HEK293 (cell line): Measurements from ENCODE around the gene KANTR.

Experiments used
- CTCF ChIA-PET: fragments of 350-600 bp; formaldehyde crosslinking; extraction: SDS; loops from one replicate; lab custom pipeline; 2021; ENCODE audit warnings: antibody characterized with exemption; lab: Yijun Ruan, JAX
- POLR2A ChIA-PET: fragments of 300-600 bp; formaldehyde crosslinking; extraction: SDS; loops from one replicate; lab custom pipeline; 2020; ENCODE audit warnings: antibody characterized with exemption, inconsistent platforms; lab: Yijun Ruan, JAX
- H3K27ac ChIP-seq: fragments of 200-500 bp; sonication (Bioruptor generic); 2 replicates; pipeline ENCODE4 v1.5.1; 2014; ENCODE audit warnings: low read depth, low read length, control low read depth, inconsistent platforms; ENCODE audit errors: extremely low read depth
- H3K36me3 ChIP-seq, 2 experiments: fragments of 200-500 bp in 1 of 2; sonication (Bioruptor generic) in 1 of 2; 1 replicate in 1 of 2; 2 replicates in 1 of 2; pipeline ENCODE4 v1.5.1; 2014 to 2017; ENCODE audit warnings: inconsistent platforms in 2 of 2, low read length in 2 of 2; ENCODE audit not compliant: control insufficient read depth in 2 of 2, insufficient read depth in 1 of 2
- H3K4me1 ChIP-seq: fragments of 200-500 bp; sonication (Bioruptor generic); 2 replicates; pipeline ENCODE4 v1.5.1; 2014; ENCODE audit warnings: mild to moderate bottlenecking, low read length, inconsistent platforms; ENCODE audit not compliant: control insufficient read depth, insufficient read depth
- H3K4me3 ChIP-seq: 2 replicates; pipeline ENCODE4 v1.5.1; 2011; ENCODE audit warnings: low read depth, mild to moderate bottlenecking, control low read depth, low read length, moderate library complexity
- H3K9me3 ChIP-seq: fragments of 200-500 bp; sonication (Bioruptor generic); 2 replicates; pipeline ENCODE4 v1.5.1; 2014; ENCODE audit warnings: low read depth, low read length, inconsistent platforms; ENCODE audit not compliant: control insufficient read depth, insufficient read depth
- OSR2 ChIP-seq: fragments of 450-650 bp; formaldehyde crosslinking; IDR thresholded peaks from 2 replicates; pipeline ENCODE4 v1.5.1; 2016; ENCODE audit warnings: missing biosample characterization, missing genetic modification characterization
- PRDM10 ChIP-seq: fragments of 450-650 bp; formaldehyde crosslinking; IDR thresholded peaks from 2 replicates; pipeline ENCODE4 v1.5.1; 2016; ENCODE audit warnings: missing biosample characterization, missing genetic modification characterization
- PRDM6 ChIP-seq: fragments of 450-650 bp; formaldehyde crosslinking; IDR thresholded peaks from 2 replicates; pipeline ENCODE4 v1.5.1; 2017; ENCODE audit warnings: missing biosample characterization, missing genetic modification characterization
- ZNF138 ChIP-seq: fragments of 450-650 bp; formaldehyde crosslinking; IDR thresholded peaks from 2 replicates; pipeline ENCODE4 v1.5.1; 2016; ENCODE audit warnings: missing biosample characterization, missing genetic modification characterization, borderline replicate concordance
- ZNF16 ChIP-seq: fragments of 450-650 bp; formaldehyde crosslinking; IDR thresholded peaks from 2 replicates; pipeline ENCODE4 v1.5.1; 2016; ENCODE audit warnings: low read depth, missing biosample characterization, missing genetic modification characterization
- ZNF214 ChIP-seq: fragments of 450-650 bp; formaldehyde crosslinking; IDR thresholded peaks from 2 replicates; pipeline ENCODE4 v1.5.1; 2017; ENCODE audit warnings: missing biosample characterization, mild to moderate bottlenecking, missing genetic modification characterization, borderline replicate concordance
- ZNF24 ChIP-seq: fragments of 450-650 bp; formaldehyde crosslinking; IDR thresholded peaks from 2 replicates; pipeline ENCODE4 v1.5.1; 2016; ENCODE audit warnings: missing biosample characterization, missing genetic modification characterization
- ZNF266 ChIP-seq: fragments of 450-650 bp; formaldehyde crosslinking; IDR thresholded peaks from 2 replicates; pipeline ENCODE4 v1.5.1; 2016; ENCODE audit warnings: missing biosample characterization, missing genetic modification characterization, low read depth
- ZNF311 ChIP-seq: fragments of 450-650 bp; formaldehyde crosslinking; IDR thresholded peaks from 2 replicates; pipeline ENCODE4 v1.5.1; 2017; ENCODE audit warnings: missing biosample characterization, missing genetic modification characterization, borderline replicate concordance
- ZNF335 ChIP-seq: fragments of 450-650 bp; formaldehyde crosslinking; conservative IDR thresholded peaks from 2 replicates; pipeline ENCODE4 v1.5.1; 2016; ENCODE audit warnings: missing biosample characterization, missing genetic modification characterization
- ZNF350 ChIP-seq: fragments of 450-650 bp; formaldehyde crosslinking; IDR thresholded peaks from 2 replicates; pipeline ENCODE4 v1.5.0; 2017; ENCODE audit warnings: missing biosample characterization, mild to moderate bottlenecking, missing genetic modification characterization
- ZNF518A ChIP-seq: fragments of 450-650 bp; formaldehyde crosslinking; conservative IDR thresholded peaks from 2 replicates; pipeline ENCODE4 v1.5.1; 2016; ENCODE audit warnings: low read depth, missing biosample characterization, missing genetic modification characterization
- ZNF530 ChIP-seq: fragments of 450-650 bp; formaldehyde crosslinking; IDR thresholded peaks from 2 replicates; pipeline ENCODE4 v1.5.1; 2016; ENCODE audit warnings: low read depth, missing biosample characterization, missing genetic modification characterization
- ZNF555 ChIP-seq: fragments of 450-650 bp; formaldehyde crosslinking; conservative IDR thresholded peaks from 2 replicates; pipeline ENCODE4 v1.5.1; 2017; ENCODE audit warnings: missing biosample characterization, mild to moderate bottlenecking, missing genetic modification characterization, inconsistent platforms
- ZNF560 ChIP-seq: fragments of 450-650 bp; formaldehyde crosslinking; IDR thresholded peaks from 2 replicates; pipeline ENCODE4 v1.5.1; 2017; ENCODE audit warnings: missing biosample characterization, missing genetic modification characterization, borderline replicate concordance
- ZNF580 ChIP-seq: fragments of 450-650 bp; formaldehyde crosslinking; IDR thresholded peaks from 2 replicates; pipeline ENCODE4 v1.5.1; 2016; ENCODE audit warnings: missing biosample characterization, missing genetic modification characterization
- ZNF596 ChIP-seq: fragments of 450-650 bp; IDR thresholded peaks from 2 replicates; pipeline ENCODE4 v1.5.0; 2018; ENCODE audit warnings: missing biosample characterization, mild to moderate bottlenecking, missing genetic modification characterization, moderate library complexity
- ZNF623 ChIP-seq: fragments of 450-650 bp; formaldehyde crosslinking; IDR thresholded peaks from 2 replicates; pipeline ENCODE4 v1.5.1; 2016; ENCODE audit warnings: missing biosample characterization, missing genetic modification characterization
- ZNF624 ChIP-seq: fragments of 450-650 bp; formaldehyde crosslinking; IDR thresholded peaks from 2 replicates; pipeline ENCODE4 v1.5.1; 2017; ENCODE audit warnings: missing biosample characterization, missing genetic modification characterization
- ZNF654 ChIP-seq: fragments of 450-650 bp; formaldehyde crosslinking; IDR thresholded peaks from 2 replicates; pipeline ENCODE4 v1.5.1; 2016; ENCODE audit warnings: low read depth, missing biosample characterization, missing genetic modification characterization
- ZNF670 ChIP-seq: fragments of 450-650 bp; formaldehyde crosslinking; IDR thresholded peaks from 2 replicates; pipeline ENCODE4 v1.5.1; 2016; ENCODE audit warnings: missing biosample characterization, missing genetic modification characterization, low read depth
- ZNF677 ChIP-seq: fragments of 450-650 bp; IDR thresholded peaks from 2 replicates; pipeline ENCODE4 v1.5.0; 2018; ENCODE audit warnings: missing biosample characterization, mild to moderate bottlenecking, missing genetic modification characterization, moderate library complexity
- ZNF701 ChIP-seq: fragments of 450-650 bp; formaldehyde crosslinking; IDR thresholded peaks from 2 replicates; pipeline ENCODE4 v1.5.1; 2016; ENCODE audit warnings: missing biosample characterization, missing genetic modification characterization
- ZSCAN23 ChIP-seq: fragments of 450-650 bp; formaldehyde crosslinking; IDR thresholded peaks from 2 replicates; pipeline ENCODE4 v1.5.1; 2016; ENCODE audit warnings: missing biosample characterization, missing genetic modification characterization

Gene KANTR

GRCh38 chrX:53044995-53045394, 48.9 kb upstream of the KANTR start (continued):
- peak; percentile 14; the same call in 1 of the 2 replicates for TF ChIP-seq PRDM10 (tag by site-specific recombination)
- TF ChIP-seq ZNF701 (tag by site-specific recombination), result no peak
- TF ChIP-seq ZNF138 (tag by site-specific recombination), result no peak
- no peak for TF ChIP-seq ZSCAN23
- no peak for TF ChIP-seq ZNF518A
- TF ChIP-seq ZNF214 (tag by site-specific recombination), result no peak
- TF ChIP-seq ZNF580 (tag by site-specific recombination), result no peak
- TF ChIP-seq ZNF530 (tag by site-specific recombination), result no peak
- no peak for TF ChIP-seq ZNF624 (tag by site-specific recombination)
- no peak for TF ChIP-seq ZNF560 (tag by site-specific recombination)
- TF ChIP-seq ZNF596 (tag by site-specific recombination), result peak; percentile 20; the same call in 1 of the 2 replicates
- peak; percentile 36; the same call in 1 of the 2 replicates for TF ChIP-seq OSR2 (tag by site-specific recombination)
- no peak for TF ChIP-seq ZNF24 (tag by site-specific recombination)

- CTCF ChIA-PET, result no interaction called here
- Histone ChIP-seq H3K36me3 (no peaks in the 10 kb centered on the region; a peak in 1 of 3 replicates), H3K4me3 (no peak overlapping the region), H3K4me1 (no peaks in the 10 kb centered on the region), H3K27ac (no peak overlapping the region), H3K9me3 (no peaks in the 10 kb centered on the region)
- TF ChIP-seq ZNF677, result no peak
- TF ChIP-seq ZNF16 (tag by site-specific recombination), result no peak
- no peak for TF ChIP-seq ZNF623 (tag by site-specific recombination)
- TF ChIP-seq ZNF555 (tag by site-specific recombination), result no peak
- TF ChIP-seq ZNF596 (tag by site-specific recombination), result no peak
- TF ChIP-seq ZNF266 (tag by site-specific recombination), result no peak
- no peak for TF ChIP-seq ZNF335 (tag by site-specific recombination)
- no peak for TF ChIP-seq PRDM6 (tag by site-specific recombination)
- TF ChIP-seq ZNF350, result no peak
- no peak for TF ChIP-seq ZNF670 (tag by site-specific recombination)
- TF ChIP-seq ZNF311 (tag by site-specific recombination), result no peak
- TF ChIP-seq ZNF654 (tag by site-specific recombination), result no peak
- POLR2A ChIA-PET, result no interaction called here
Measured at GRCh38 chrX:53047228-53047627, 46.7 kb upstream of the KANTR start.
